Measurements from ENCODE around the gene IL20RA.
"Not testable (repeated sequence)": the region's sequence is repeated elsewhere in the genome, so short reads cannot be mapped to it uniquely, and the experiment has no call there.

Gene IL20RA

GRCh38 chr6:137005073-137005472 is 39.7 kb downstream of the IL20RA start:
- no peak for DNase-seq

DNA sequence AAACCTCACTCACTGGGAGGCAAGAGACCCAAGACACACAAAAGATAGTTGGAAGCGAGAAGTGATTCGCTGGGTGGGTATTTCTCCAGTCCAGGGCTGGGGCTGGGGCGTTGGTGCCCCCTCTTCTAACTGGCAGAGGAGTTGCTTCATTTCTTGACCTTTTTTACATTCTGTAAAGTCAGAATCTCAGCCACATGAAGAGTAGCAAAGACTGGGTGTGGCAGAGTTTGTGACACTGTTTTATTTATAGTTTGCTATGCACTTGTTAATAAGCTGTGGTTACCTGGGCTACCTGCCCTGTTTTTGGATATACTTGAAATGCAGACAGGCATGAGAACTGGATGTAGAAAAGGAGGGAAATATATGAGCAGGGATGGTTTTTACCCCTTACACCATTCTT is 42.3 kb downstream of the IL20RA start:
- no peak for DNase-seq

DNA sequence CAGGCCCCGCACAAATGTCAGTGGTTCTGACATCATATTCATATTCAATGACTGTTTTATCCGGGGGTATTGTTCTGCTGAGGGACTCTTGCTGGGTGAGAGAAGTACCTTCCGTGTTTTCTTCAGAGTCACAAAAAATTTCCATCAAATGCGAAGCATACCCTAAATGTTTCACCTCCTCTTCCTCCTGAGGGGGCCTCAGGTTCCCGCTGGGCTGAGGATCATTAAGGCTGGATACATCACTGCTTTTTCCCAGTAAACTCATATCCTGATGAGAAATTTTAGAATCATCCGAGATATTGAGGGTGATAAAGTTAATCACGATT is 42.8 kb downstream of the IL20RA start:
- no peak for DNase-seq

DNA sequence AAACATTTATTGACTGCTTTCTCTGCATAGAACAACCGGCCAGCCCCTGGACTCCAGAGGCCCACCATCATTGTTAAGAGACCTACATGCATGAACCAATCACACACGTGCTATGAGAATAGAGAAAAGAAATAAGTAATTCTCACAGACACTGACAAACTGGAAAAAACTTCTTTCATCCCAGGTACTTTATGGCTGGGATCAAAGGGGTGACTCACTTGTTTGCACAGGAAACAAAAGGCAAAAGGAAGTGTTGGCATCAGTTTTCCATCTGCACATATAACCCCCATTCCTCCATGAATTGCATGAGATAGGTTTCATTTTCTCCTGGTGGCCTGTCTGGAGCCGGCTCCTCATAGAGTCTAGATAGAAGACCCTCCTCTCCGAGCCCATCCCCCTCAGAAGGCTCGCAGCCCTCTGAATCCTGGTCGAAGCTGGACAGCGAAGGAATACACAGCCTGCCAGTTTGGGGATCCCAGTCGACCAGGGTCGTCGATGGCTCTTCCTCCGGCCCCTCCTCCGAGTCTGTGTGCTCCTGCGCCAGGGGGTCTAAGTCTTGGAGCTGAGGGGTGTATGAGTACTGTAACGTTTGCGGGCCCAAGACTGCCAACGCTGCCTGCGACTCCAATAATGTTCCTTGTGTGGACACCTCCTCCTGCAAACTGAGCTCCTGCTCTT is 43.3 kb downstream of the IL20RA start:
- DNase-seq, result no peak

- DNase-seq, result no peak
These were observed 43.9 kb downstream of the IL20RA start for GRCh38 chr6:137000825-137001224.

DNA sequence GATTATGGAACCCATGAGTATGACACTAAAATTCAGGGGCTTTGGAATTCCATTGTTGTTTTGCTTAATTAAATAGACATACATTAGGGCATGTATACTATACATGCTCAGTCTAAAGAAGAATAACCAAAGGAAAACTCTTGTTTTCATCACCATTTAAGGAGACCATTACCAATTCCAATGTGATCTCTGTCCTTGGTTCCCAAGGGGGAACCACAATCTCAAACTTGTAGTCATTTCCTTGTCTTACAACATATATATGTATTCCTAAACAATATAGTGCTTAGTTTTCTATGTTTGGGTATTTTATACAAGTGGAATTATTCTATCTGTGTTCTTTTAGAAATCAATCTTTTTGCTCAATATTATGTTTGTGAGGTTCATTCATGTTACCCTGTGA is 49.2 kb downstream of the IL20RA start:
- DNase-seq, result no peak

GRCh38 chr6:136994782-136995181 is 50.0 kb downstream of the IL20RA start:
- no peak for DNase-seq

DNA sequence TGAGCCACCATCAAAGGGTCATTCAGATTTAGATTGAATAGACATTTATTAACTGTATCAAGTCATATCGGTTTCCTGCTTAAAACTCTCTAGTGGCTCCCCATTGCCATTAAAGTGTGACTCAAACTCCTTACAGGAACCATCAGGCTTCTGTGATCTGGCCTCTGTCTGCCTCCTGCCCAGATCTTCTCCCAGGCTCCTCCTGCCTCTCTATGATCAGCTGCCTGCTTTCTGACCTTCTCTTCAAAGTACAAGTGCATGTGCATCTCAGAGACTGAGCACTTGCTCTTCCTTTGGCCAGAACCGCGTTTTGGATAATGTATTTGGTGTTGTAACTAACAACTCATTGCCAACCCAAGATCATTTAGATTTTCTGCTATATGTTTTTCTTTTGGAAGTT is 52.7 kb downstream of the IL20RA start:
- no peak for DNase-seq

GRCh38 chr6:136991646-136992045 is 53.1 kb downstream of the IL20RA start:
- DNase-seq, result no peak

DNA sequence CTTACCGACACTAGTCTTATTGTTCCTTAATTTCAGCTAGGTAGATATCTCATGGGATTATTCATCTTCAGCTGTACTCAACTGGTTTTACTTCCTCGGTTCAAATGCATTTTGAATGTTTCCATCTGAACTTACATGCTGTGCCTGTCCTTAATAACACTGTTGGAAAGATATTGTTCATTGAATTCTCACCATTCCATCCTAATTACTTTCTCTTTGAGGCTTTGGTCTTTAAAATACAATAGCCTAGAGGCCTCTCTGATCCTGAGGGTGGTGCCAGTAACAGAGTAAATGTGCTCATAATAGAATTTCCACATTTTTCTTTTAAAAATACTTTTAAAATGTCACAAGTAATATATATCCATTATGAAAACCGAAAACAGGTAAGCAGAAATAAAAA is 54.0 kb downstream of the IL20RA start:
- DNase-seq, result no peak

- DNase-seq, result no peak
These were observed 54.6 kb downstream of the IL20RA start for GRCh38 chr6:136990242-136990578.

GRCh38 chr6:136989571-136990241 is 55.1 kb downstream of the IL20RA start:
- DNase-seq, result no peak

GRCh38 chr6:136987526-136987925 is 57.2 kb downstream of the IL20RA start:
- DNase-seq, result no peak

DNA sequence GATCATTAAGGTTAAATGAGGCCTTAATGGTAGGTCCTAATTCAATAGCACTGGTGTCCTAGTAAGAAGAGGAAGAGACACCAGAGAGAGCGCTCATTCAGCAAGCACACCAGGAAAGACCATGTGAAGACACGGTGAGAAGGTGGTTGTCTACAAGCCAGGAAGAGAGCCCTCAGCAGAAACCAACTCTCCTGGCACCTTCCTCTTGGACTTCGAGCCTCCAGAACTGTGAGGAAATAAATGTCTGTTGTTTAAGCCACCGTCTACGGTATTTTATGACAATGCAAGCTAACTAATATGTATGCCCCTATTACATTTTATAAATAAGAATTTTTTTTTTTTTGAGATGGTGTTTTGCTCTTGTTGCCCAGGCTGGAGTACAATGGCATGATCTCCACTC is 59.3 kb downstream of the IL20RA start:
- DNase-seq, result no peak

GRCh38 chr6:136984578-136984977 is 60.2 kb downstream of the IL20RA start:
- no peak for DNase-seq

- DNase-seq, result no peak
These were observed 61.1 kb downstream of the IL20RA start for GRCh38 chr6:136983687-136984086.

- no peak for DNase-seq
These were observed 61.8 kb downstream of the IL20RA start for GRCh38 chr6:136982928-136983327.

- DNase-seq, result no peak
These were observed 64.7 kb downstream of the IL20RA start for GRCh38 chr6:136980070-136980469.

GRCh38 chr6:136979206-136979605 is 65.6 kb downstream of the IL20RA start:
- DNase-seq, result no peak

GRCh38 chr6:136977075-136977474 is 67.7 kb downstream of the IL20RA start:
- DNase-seq, result no peak

- DNase-seq, result no peak
These were observed 69.6 kb downstream of the IL20RA start for GRCh38 chr6:136975089-136975715.

DNA sequence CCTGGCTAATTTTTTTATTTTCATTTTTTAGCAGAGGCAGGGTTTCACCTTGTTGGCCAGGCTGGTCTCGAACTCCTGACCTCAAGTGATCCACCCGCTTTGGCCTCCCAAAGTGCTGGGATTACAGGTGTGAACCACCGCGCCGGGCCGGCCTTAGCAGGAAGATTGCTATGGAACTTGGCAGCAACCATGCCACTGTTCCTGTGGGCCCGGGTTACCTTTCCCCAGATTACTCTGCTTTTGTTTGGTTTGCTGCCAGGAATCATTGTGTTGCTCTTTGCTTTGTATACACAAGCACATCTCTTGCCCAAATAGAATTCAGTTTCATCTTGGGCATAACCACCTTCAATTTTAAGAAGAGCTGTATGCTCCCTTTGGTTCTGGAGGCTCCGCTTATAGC is 71.0 kb downstream of the IL20RA start:
- DNase-seq, result not testable (repeated sequence)

- no peak for DNase-seq
These were observed 73.2 kb downstream of the IL20RA start for GRCh38 chr6:136971609-136972008.

- DNase-seq, result no peak
These were observed 74.8 kb downstream of the IL20RA start for GRCh38 chr6:136969930-136970329.

DNA sequence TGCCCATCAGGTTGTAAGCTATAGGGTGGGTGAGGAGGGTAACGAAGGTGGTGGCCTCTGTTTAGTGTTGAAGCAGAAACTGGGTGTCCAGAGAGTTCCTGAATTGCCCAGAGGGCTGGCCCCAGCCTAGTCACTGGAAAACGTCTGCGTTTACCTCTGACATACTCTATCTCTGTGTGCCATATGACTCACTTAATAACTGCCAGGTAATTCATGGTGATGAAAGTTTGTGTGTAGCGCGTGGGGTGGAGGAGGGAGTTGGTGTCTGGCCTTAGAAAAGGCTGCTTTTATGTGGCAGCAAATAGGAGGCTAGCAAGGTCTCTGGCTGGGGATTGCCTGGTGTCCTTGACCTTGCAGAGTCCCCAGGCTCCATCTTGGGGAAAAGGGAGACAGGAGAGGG is 75.3 kb downstream of the IL20RA start:
- DNase-seq, result no peak

Measured in stimulated activated CD4-positive, alpha-beta T cell treated with anti-CD3 and anti-CD28 coated beads, Interleukin-15, amount 100 ng/mL, for 24 hours (primary cell).